NCI-H2196 (cell line): ENCODE results near the gene ZFR2.

Experiments used
- DNase-seq: peaks from one replicate; lab custom pipeline; 2025; ENCODE audit not compliant: unreplicated experiment; lab: John Stamatoyannopoulos, UW

The ZFR2 gene

GRCh38 chr19:3792114-3792513, 76.7 kb downstream of the ZFR2 start:
- no peak for DNase-seq

GRCh38 chr19:3790941-3791340, 77.9 kb downstream of the ZFR2 start:
- no peak for DNase-seq

- no peak for DNase-seq
Measured at GRCh38 chr19:3790209-3790734, 78.6 kb downstream of the ZFR2 start.

GRCh38 chr19:3788996-3789778, 79.7 kb downstream of the ZFR2 start:
- no peak for DNase-seq

GRCh38 chr19:3785938-3786824, 82.7 kb downstream of the ZFR2 start, which contains the start of gene MATK:
TSS of gene MATK (minus strand) at chr19:3786381. CDS start at chr19:3785135, 1,246 bp downstream.
- no peak for DNase-seq

GRCh38 chr19:3785451-3785937, 83.3 kb downstream of the ZFR2 start:
- DNase-seq: no peak

- no peak for DNase-seq
Measured at GRCh38 chr19:3784607-3785450, 84.0 kb downstream of the ZFR2 start.

- no peak for DNase-seq
Measured at GRCh38 chr19:3783660-3784584, 84.9 kb downstream of the ZFR2 start.

- DNase-seq: no peak
Measured at GRCh38 chr19:3782903-3783302, 85.9 kb downstream of the ZFR2 start.

- DNase-seq: no peak
Measured at GRCh38 chr19:3782330-3782729, 86.5 kb downstream of the ZFR2 start.

- DNase-seq: no peak
Measured at GRCh38 chr19:3781603-3782002, 87.2 kb downstream of the ZFR2 start.

GRCh38 chr19:3780786-3781304, 88.0 kb downstream of the ZFR2 start:
- no peak for DNase-seq

- no peak for DNase-seq
Measured at GRCh38 chr19:3778899-3779723, 89.7 kb downstream of the ZFR2 start.

GRCh38 chr19:3778104-3778867, 90.6 kb downstream of the ZFR2 start:
- DNase-seq: no peak

GRCh38 chr19:3776479-3777040, 92.3 kb downstream of the ZFR2 start:
- no peak for DNase-seq

GRCh38 chr19:3775831-3776230, 93.0 kb downstream of the ZFR2 start:
- DNase-seq: no peak

GRCh38 chr19:3775374-3775711, 93.5 kb downstream of the ZFR2 start:
- DNase-seq: no peak
